NT2/D1 (cell line): ENCODE results near the gene TRPM5.

ENCODE experiments used
- DNase-seq: peaks from one replicate; pipeline ENCODE4 v3.0.0-alpha.2; 2011; ENCODE audit warnings: low read depth, low spot score
- H3K27me3 ChIP-seq: 2 replicates; pipeline ENCODE4 v1.6.0; 2011; ENCODE audit warnings: mild to moderate bottlenecking; ENCODE audit not compliant: insufficient read length, insufficient read depth
- H3K36me3 ChIP-seq: 2 replicates; pipeline ENCODE4 v1.6.1; 2011; ENCODE audit warnings: mild to moderate bottlenecking, low read length, mixed read lengths; ENCODE audit not compliant: insufficient read depth, insufficient read length
- H3K4me1 ChIP-seq: 2 replicates; pipeline ENCODE4 v1.5.1; 2011; ENCODE audit not compliant: insufficient read depth, insufficient read length
- H3K4me3 ChIP-seq: 2 replicates; pipeline ENCODE4 v1.5.1; 2011; ENCODE audit warnings: low read depth; ENCODE audit not compliant: insufficient read length
- H3K9ac ChIP-seq: 2 replicates; pipeline ENCODE4 v1.6.0; 2011; ENCODE audit warnings: low read depth; ENCODE audit not compliant: insufficient read length
- H3K9me3 ChIP-seq: 2 replicates; pipeline ENCODE4 v1.5.1; 2011; ENCODE audit warnings: mild to moderate bottlenecking, low read length; ENCODE audit not compliant: insufficient read depth
- SUZ12 ChIP-seq: IDR thresholded peaks from 2 replicates; pipeline ENCODE4 v1.6.1; 2011; ENCODE audit not compliant: insufficient read length, insufficient read depth; ENCODE audit errors: extremely low read depth
- YY1 ChIP-seq: IDR thresholded peaks from 2 replicates; pipeline ENCODE4 v1.6.1; 2011; ENCODE audit not compliant: insufficient read length, insufficient read depth
- ZNF274 ChIP-seq: IDR thresholded peaks from 2 replicates; pipeline ENCODE4 v1.6.1; 2011; ENCODE audit warnings: mild to moderate bottlenecking, low read depth, low read length

The TRPM5 gene

GRCh38 chr11:2462543-2462985 is 18.2 kb upstream of the TRPM5 start:
- H3K4me3 ChIP-seq, result no peak overlapping the region
- DNase-seq, result no peak
- no peaks in the 10 kb centered on the region for H3K9me3 ChIP-seq
- H3K36me3 ChIP-seq, result no peaks in the 10 kb centered on the region
- TF ChIP-seq SUZ12 (no peak), YY1 (no peak), ZNF274 (no peak)
- no peak overlapping the region for H3K9ac ChIP-seq
- peaks cover 30% of the 10 kb centered on the region for H3K4me1 ChIP-seq
- peaks cover 32% of the 10 kb centered on the region for H3K27me3 ChIP-seq

- peaks cover 25% of the 10 kb centered on the region for H3K4me1 ChIP-seq
- no peak for DNase-seq
- no peak for TF ChIP-seq YY1
- TF ChIP-seq ZNF274, result no peak
- TF ChIP-seq SUZ12, result no peak
- H3K9me3 ChIP-seq, result no peaks in the 10 kb centered on the region
- H3K9ac ChIP-seq, result no peak overlapping the region
- H3K36me3 ChIP-seq, result no peaks in the 10 kb centered on the region
- H3K27me3 ChIP-seq, result peaks cover 27% of the 10 kb centered on the region
- H3K4me3 ChIP-seq, result no peak overlapping the region
Observed at GRCh38 chr11:2461956-2462542, 17.7 kb upstream of the TRPM5 start.

GRCh38 chr11:2461253-2461955 is 17.1 kb upstream of the TRPM5 start:
- TF ChIP-seq SUZ12, result no peak
- no peak for TF ChIP-seq ZNF274
- no peak for TF ChIP-seq YY1
- Histone ChIP-seq H3K9me3 (no peaks in the 10 kb centered on the region), H3K4me1 (peaks cover 24% of the 10 kb centered on the region), H3K27me3 (peaks cover 20% of the 10 kb centered on the region), H3K9ac (no peak overlapping the region), H3K4me3 (no peak overlapping the region), H3K36me3 (no peaks in the 10 kb centered on the region)
- DNase-seq, result no peak

DNA sequence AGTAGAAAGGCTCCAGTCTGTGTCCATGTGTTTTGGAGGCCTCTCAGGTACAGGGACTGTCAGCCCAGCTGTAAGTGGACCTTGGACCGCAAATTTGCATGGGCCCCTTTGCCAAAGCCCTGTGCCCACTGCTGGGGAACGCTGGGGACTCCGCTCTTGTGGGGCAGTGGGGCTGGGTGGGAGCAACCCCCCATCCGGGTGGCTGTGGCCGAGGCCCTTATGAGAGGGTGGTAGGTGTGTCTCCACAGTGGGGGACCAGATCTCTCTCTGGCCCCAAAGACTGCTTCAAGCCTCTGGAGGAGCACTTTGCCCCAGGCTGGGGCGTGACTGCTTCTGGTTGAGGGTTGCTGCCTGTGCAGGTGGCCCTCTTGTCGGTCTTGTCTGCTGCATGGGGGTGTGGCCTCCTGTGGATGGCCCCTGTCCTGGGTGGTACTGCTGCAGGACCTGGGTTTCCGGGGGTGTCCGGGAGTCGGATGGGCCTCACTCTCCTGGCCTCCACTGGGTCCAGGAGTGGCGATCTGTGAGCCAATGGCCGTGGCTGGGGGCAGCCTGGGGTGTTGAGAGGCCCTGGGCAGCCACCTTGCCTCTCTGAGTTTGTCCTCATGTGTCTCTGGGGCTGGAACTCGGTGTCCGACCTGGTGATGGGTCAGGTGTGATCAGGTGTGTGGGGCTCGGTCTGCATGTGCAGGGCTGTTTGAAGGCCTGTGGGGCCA is 16.4 kb upstream of the TRPM5 start:
- DNase-seq, result no peak
- Histone ChIP-seq H3K36me3 (no peaks in the 10 kb centered on the region), H3K9ac (no peak overlapping the region), H3K9me3 (no peaks in the 10 kb centered on the region), H3K4me1 (peaks cover 21% of the 10 kb centered on the region), H3K4me3 (no peak overlapping the region), H3K27me3 (peaks cover 13% of the 10 kb centered on the region)
- no peak for TF ChIP-seq SUZ12
- TF ChIP-seq YY1, result no peak
- TF ChIP-seq ZNF274, result no peak

GRCh38 chr11:2459796-2460531 is 15.7 kb upstream of the TRPM5 start:
- H3K4me3 ChIP-seq, result no peak overlapping the region
- peaks cover 11% of the 10 kb centered on the region for H3K27me3 ChIP-seq
- H3K9ac ChIP-seq, result no peak overlapping the region
- peaks cover 19% of the 10 kb centered on the region for H3K4me1 ChIP-seq
- no peaks in the 10 kb centered on the region for H3K36me3 ChIP-seq
- no peaks in the 10 kb centered on the region for H3K9me3 ChIP-seq
- no peak for DNase-seq
- no peak for TF ChIP-seq YY1
- TF ChIP-seq ZNF274, result no peak
- no peak for TF ChIP-seq SUZ12

GRCh38 chr11:2459016-2459725 is 14.9 kb upstream of the TRPM5 start:
- Histone ChIP-seq H3K4me1 (peaks cover 19% of the 10 kb centered on the region), H3K4me3 (no peak overlapping the region), H3K27me3 (peaks cover 11% of the 10 kb centered on the region), H3K36me3 (no peaks in the 10 kb centered on the region), H3K9me3 (no peaks in the 10 kb centered on the region), H3K9ac (no peak overlapping the region)
- TF ChIP-seq YY1 (no peak), ZNF274 (no peak), SUZ12 (no peak)
- DNase-seq, result no peak
